ENCODE results near the gene CLEC3B.

DNA sequence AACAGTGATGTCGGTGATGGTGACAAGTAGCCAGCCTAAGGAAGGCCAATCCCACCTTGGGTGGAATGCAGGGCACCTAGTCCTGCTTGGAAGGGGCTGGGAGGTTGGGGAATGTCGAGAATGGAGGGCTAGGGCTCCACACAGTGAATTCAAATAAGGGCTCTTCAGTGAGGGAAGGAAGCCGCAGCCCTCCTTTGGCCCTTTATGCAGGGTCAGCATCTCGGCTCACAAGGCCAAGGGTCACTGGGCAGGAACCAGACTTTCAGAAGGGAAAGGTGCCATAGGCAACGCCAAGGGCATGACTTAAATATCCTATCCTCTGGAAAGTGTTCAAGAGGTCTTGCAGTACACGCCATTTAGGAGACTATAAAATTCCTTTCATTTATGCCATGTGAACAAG, 56.9 kb downstream of the CLEC3B start:
- TF ChIP-seq BHLHE40 (IDR thresholded peaks at IDR 0.05; ENCODE audit: low read depth, low read length) (no peak), CHD4 (IDR thresholded peaks at IDR 0.05; ENCODE audit: borderline replicate concordance) (no peak)
